ENCODE results near the gene PNP. TPM values are rescaled to one million over a fixed set of nuclear protein-coding genes. Genes with fewer than 3 reads are reported as not detected.
"Not testable (repeated sequence)": the region's sequence is repeated elsewhere in the genome, so short reads cannot be mapped to it uniquely, and the experiment has no call there.

Gene PNP
- polyA plus RNA-seq, 10 donors, result 8.7 to 17.2 (median 11.9) TPM

- no peak for DNase-seq
These were observed 20.1 kb downstream of the PNP start for GRCh38 chr14:20489093-20489994.

DNA sequence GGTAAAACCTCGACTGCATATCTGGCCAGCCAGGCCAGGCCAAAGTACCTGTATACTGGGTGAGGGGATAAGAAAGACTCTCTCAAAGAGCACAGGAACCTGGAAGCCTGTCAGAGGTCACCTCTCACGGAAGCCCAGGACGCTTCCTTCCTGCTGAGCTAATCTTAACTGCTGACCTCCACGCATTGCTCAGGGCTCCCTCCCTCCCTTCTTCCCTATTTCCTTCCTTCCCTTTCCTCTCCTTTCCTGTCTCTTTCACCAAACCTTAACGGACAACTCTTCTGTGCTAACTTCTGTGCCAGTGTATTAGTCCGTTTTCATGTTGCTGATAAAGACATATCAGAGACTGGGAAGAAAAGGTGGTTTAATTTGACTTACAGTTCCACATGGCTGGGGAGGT lies 21.4 kb downstream of the PNP start:
- no peak for DNase-seq

- no peak for DNase-seq
These were observed 23.3 kb downstream of the PNP start for GRCh38 chr14:20492486-20492885.

GRCh38 chr14:20493634-20494033 lies 24.4 kb downstream of the PNP start:
- peak in 1 of 3 donors; percentile 13 for DNase-seq

GRCh38 chr14:20494935-20495766 lies 25.9 kb downstream of the PNP start:
- DNase-seq, result no peak

- DNase-seq, result no peak
These were observed 29.4 kb downstream of the PNP start for GRCh38 chr14:20498622-20499021.

- no peak for DNase-seq
These were observed 29.9 kb downstream of the PNP start for GRCh38 chr14:20499108-20499507.

DNA sequence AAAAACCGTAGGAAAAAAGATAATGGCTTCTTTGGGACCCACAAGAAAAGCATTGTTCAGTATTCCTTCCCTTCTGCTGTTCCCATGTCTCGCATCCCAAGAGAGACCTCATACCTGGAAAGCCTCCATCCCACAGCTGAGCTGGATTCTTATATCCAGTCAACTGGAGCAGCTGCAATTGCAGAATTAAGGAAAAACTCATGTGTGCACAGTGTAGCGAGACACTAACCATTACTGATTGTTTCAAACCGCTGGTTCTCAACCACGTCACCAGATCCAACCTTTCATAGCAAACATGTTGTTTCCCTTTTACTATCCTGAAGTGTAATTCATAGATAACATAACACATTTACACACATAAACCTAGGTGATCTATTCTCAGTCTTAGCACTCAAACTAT lies 30.7 kb downstream of the PNP start:
- DNase-seq, result no peak

- no peak for DNase-seq
These were observed 32.1 kb downstream of the PNP start for GRCh38 chr14:20501346-20501745.

- peak in 1 of 3 donors; percentile 35 for DNase-seq
These were observed 34.7 kb downstream of the PNP start for GRCh38 chr14:20503898-20504297.

- not testable (repeated sequence) for DNase-seq
These were observed 37.1 kb downstream of the PNP start for GRCh38 chr14:20506276-20506675.

DNA sequence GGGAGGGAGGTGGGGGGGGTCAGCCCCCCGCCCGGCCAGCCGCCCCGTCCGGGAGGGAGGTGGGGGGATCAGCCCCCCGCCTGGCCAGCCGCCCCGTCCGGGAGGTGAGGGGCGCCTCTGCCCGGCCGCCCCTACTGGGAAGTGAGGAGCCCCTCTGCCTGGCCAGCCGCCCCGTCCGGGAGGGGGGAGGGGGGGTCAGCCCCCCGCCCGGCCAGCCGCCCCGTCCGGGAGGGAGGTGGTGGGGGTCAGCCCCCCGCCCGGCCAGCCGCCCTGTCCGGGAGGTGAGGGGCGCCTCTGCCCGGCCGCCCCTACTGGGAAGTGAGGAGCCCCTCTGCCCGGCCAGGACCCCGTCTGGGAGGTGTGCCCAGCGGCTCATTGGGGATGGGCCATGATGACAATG lies 37.5 kb downstream of the PNP start:
- not testable (repeated sequence) for DNase-seq

GRCh38 chr14:20507537-20507936 lies 38.3 kb downstream of the PNP start:
- not testable (repeated sequence) for DNase-seq

DNA sequence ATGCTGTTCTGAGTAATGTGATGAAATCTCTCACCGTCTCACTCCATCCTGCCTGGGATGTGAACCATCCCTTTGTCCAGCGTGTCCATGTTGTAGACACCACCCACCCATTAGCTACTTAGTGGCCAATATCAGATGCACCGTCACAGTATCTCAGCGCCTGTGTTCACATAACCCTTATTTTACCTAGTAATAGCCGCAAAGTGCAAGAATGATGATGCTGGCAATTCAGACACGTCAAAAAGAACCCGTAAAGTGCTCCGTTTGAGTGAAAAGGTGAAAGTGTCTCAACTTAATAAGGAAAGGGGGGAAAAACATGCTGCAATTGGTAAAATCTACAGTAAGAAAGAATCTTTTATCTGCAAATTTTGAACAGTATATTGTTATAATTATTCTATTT lies 39.2 kb downstream of the PNP start:
- no peak for DNase-seq

GRCh38 chr14:20512177-20512905 lies 43.1 kb downstream of the PNP start:
- no peak for DNase-seq

GRCh38 chr14:20515846-20516245 lies 46.6 kb downstream of the PNP start:
- no peak for DNase-seq

- DNase-seq, result no peak
These were observed 47.7 kb downstream of the PNP start for GRCh38 chr14:20516921-20517320.

GRCh38 chr14:20522332-20522731 lies 53.1 kb downstream of the PNP start:
- no peak for DNase-seq

GRCh38 chr14:20524027-20524426 lies 54.8 kb downstream of the PNP start:
- no peak for DNase-seq

Measured in muscle of back (tissue), 11 donors.